ENCODE measurements around the gene FBXO40.

DNA sequence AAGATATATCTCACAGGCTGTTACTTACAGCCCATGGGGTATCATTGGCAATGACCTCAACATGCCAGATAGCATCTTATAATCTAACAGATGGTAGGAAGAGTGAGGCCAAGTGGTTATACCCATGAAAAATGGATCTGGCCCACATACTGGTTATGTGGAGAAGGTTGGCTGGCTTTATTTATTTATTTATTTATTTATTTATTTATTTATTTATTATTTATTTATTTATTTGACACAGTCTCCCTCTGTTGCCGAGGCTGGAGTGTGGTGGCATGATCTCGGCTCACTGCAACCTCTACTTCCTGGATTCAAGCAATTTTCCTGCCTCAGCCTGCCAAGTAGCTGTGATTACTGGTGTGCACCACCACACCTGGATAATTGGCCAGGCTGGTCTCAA lies 11.6 kb downstream of the FBXO40 start:
- no peak for TF ChIP-seq ZNF274 (IDR thresholded peaks at IDR 0.05; ENCODE audit: low read depth, low read length)
- TF ChIP-seq YY1 (IDR thresholded peaks at IDR 0.05; ENCODE audit: insufficient read depth, insufficient read length) = no peak
- no peak for TF ChIP-seq SUZ12 (IDR thresholded peaks at IDR 0.05; ENCODE audit: extremely low read depth, insufficient read depth, insufficient read length)

Measured in NT2/D1 (cell line).